NCI-H1694 treated with DMSO at 0.1 percent for 48 hours (cell line): ENCODE results near the gene TTC39C.

ENCODE experiments used
- DNase-seq: peaks from one replicate; lab custom pipeline; 2025; lab: John Stamatoyannopoulos, UW

The TTC39C gene

DNA sequence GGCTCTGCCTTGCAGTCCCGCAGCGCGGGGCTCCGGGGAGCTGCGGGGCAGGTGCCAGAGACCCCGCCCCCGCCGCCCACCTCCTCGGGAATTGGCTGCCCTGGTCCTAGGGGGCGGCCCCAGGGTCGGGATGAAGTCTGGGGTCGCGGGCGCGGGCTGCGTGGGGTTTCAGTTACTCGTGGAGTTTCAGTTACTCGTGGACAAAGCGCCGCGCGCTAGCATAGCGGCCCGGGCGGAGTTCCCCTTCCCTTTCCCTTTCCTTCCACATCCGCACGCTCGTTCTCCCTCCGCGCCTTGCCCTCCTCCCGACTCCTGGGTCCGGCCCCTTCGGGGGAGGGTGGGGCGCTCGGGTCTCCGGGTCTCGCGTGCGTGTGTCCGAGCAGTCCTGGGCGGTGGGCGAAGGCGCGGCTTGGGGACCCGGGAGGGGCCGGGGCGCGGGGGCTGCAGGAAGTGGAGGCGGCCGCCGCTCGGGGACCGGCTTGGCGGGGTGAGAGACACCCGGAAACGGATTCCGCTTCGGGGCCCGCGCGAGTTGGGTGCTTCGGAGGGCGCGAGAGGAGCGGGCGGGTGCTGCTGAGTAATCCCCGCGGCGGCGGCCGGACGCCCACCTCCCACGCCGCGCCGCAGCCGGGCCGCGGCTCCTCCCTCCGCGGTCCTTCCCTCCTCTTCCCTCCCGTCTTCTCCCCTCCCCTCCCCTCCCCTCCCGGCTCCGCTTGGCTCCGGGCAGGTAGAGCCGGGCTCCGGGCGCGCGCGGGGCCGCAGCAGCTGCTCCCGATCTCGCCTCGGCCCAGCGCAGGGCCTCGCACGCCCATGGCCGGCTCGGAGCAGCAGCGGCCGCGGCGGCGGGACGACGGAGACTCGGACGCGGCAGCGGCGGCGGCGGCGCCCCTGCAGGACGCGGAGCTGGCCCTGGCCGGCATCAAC, at the start of gene TTC39C:
TSS of gene TTC39C (plus strand) at position 693 of the 924 bp plus-strand sequence. CDS start at position 811, 118 bp downstream.
- peak; percentile 28 for DNase-seq

DNA sequence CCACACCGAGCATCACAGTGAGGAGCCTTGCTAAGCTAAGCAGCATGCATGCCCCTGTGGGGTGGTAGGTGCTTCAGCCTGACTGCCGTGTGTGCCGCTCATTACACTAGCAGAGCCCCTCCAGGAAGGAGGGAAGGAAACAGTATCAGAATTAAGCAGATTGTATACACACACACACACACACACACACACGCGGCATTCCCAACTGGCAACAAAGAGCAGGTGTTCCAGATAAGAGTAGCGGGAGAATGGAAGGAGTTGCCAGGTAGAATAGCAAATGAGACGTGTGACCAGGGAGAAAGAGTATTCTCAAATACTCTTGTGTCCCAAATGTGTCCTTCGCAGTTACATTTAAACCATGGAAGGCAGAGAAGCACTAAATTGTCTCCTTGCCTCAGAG, 47.6 kb upstream of the TTC39C start:
- no peak for DNase-seq

DNA sequence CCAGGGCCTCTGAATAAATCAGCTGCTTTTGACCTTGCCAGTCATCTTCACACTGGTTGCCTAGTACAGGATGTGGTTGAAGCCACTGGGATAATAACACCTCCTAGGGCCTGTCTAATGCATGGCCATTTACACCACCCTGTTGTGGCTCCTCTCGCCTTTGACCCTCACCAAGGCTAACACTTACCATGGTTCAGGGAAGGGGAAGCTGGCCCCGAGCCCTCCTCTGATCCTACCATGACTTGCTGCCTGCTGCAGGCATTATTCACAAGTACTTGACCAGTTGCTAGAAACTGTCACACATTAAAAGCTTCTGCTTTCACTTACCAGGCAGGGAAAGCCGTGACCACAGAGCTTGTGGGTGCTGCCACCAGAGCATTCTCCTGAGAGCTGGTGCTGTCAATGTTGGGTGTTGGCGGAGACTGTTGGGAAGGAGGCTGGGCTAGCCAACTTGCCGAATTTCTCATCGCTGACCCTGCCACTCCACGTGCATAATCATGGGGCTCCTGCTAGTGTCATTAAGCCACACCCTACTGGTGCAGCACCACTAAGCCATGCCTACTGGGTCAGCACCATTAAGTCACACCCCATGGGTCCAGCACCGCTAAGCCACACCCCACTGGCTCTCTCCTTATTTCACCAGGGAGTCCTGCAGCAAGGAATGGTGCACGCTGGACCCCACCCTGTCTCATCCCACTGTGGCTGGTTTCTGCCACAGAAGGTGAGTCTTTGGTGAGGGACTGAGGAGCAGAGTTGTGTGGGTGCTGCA, 47.0 kb upstream of the TTC39C start:
- no peak for DNase-seq

DNA sequence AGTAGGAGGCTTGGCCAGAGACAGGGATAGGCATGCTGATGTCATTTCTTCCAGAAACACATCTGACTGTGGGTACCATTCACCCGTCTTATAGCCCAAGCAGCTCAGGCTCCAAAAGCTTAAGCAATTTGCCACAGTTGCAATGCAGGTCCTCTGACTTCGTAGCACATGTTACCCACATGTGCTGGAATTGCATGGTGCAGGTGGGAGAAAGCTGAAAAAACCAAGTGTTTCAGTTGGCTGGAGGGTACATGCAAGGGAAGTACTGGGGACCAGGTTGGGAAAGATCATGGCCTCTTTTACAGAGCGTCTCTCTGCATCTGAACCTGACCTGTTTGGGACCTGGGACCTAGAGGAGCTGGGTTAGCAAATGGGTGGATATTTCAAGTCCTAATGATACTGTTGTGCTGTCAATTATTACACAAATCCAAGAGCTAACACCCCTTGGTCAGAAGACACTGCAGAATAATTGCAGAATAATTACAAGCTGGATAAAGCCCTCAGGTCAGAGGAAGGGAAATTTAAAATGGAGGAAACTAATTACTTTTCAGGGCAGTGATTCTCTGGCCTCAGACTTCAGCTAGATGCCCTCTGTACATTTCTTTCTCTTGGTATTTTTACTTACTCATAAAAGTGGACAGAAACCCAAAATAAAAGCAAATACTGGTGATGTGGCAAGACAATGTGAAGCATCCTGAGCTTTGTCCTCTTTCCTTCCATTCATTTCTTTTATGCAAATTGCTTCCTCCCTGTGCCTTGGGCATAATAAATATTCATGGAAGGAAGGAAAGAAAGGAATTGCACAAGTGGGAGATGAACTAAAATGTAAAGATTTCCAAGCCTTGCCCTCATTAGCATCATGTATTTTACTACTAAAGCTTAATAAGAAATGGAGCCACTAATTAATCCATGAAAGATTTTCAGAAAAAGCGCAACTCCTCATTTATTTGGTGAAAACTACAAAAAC, 45.6 kb upstream of the TTC39C start:
- DNase-seq, result no peak

DNA sequence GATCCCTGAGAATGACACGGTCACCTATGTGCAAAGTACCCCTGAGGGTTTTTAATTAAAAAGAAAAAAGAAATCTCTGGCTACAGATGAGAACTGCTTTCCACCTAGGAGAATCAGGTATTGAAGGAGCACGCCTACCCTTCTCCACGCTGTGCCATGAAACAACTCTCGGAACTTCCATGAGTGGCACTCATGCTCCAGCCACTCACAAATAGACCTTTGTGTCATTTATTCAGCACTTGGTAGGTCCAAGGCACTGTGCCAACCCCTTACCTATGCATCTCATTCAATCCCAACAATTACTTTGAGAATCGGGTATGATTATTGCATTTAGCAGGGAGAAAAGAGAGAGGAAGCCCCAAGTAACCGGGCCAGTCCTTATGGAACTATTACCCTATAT, 44.9 kb upstream of the TTC39C start:
- no peak for DNase-seq

DNA sequence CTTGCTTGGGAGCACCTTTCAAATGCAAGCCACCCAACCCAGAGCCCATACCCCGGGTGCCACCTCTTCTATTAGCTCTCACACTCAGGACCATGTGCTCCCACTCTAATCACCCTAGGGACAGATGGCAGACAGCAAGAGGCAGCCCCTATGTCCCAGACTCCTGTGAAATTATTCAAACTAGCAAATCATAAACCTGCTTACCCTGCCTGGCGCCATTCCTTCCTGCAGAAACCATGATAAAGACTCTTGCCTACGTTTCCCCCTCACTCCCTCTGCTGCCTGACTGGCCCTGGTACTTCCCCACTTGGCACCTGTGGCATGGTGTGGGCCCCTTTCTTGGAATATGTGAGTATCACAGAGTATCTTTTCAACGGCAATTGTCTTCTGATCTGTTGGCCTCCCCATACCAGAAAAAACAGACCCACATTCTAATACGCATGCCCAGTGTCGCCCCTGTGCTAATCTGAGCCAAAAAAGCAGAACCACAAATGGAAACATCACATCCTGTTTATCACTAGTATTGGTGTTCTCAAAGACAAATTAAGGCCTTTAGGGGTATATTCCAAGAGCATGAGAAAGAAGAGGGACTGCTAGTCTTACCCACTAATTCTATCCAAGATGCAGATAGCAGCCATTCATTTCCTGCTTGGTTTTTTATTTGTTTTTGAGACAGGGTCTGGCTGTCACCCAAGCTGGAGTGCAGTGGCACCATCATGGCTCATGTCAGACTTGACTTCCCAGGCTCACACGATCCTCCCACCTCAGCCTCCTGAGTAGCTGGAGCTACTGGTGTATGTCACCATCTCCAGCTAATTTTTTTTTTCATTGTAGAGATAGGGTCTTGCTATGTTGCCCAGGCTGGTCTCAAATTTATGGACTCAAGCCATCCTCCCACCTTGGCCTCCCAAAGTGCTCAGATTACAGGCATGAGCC, 44.1 kb upstream of the TTC39C start:
- DNase-seq, result no peak

DNA sequence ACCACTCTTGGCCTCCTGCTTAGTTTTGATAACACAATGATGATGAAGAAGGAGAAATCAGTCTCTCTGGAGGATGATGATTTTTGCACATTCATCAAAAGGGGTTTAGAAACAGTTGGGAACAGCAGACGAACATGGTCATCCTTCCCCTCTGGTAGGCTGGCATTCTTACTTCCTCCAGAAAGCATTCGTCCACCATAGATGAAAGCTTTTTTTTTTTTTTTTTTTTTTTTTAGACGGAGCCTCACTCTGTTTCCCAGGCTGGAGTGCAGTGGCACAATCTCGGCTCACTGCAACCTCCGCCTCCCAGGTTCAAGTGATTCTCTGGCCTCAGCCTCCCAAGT, 43.5 kb upstream of the TTC39C start:
- no peak for DNase-seq

DNA sequence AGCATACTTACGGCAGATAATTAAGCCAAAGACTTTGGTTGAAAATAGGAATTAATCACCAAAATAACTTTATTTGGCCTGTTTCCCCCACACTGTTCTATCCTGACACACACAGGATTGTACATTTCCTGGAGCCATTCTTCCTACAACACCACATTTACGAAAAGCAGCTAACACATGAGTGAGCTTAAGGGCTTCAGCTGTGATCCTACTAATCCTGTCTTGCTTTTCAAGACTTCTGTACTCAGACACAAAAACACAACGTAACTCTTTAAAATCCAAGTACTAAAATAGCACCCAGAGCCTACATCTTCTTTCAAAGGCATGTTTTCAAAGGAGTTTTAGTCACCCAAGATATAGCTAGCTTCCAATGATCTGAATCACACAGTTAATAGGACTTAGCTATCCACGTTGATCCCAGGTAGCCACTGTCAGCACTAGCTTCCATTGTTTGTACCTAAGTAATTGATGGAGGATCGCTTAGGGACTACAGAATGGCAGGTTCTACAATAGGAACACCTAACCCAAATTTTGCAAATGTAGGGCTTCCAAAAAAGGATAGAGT, 42.8 kb upstream of the TTC39C start:
- DNase-seq, result no peak

DNA sequence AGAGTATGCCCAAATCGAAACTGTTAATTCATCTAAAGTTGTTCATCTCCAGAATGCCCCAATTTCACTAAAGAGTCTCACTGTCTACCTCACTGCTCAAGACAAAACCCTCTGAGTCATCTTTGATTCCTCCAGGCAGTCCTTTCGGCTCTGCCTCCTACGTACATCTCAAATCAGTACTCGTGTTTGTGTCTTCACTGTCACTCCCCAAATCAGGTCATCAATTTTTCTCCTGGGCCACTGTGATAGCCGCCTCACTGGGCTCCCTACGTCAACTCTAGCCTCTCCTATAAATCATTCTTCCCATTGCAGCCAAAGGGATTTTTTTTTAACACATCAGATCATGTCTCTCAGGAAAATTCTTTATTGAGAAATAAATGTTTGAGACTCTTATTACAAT, 42.1 kb upstream of the TTC39C start:
- DNase-seq, result no peak

DNA sequence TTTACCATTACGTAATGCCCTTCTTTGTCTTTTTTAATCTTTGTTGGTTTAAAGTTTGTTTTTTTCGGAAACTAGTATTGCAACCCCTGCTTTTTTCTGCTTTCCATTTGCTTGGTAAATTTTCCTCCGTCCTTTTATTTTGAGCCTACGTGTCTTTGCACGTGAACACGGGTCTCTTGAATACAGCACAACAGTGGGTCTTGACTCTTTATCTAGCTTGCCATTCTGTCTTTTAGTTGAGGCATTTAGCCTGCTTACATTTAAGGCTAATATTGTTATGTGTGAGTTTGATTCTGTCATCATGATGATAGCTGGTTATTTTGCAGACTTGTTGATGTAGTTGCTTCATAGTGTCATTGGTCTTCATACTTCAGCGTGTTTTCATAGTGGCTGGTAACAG, 37.5 kb upstream of the TTC39C start:
- DNase-seq, result no peak

DNA sequence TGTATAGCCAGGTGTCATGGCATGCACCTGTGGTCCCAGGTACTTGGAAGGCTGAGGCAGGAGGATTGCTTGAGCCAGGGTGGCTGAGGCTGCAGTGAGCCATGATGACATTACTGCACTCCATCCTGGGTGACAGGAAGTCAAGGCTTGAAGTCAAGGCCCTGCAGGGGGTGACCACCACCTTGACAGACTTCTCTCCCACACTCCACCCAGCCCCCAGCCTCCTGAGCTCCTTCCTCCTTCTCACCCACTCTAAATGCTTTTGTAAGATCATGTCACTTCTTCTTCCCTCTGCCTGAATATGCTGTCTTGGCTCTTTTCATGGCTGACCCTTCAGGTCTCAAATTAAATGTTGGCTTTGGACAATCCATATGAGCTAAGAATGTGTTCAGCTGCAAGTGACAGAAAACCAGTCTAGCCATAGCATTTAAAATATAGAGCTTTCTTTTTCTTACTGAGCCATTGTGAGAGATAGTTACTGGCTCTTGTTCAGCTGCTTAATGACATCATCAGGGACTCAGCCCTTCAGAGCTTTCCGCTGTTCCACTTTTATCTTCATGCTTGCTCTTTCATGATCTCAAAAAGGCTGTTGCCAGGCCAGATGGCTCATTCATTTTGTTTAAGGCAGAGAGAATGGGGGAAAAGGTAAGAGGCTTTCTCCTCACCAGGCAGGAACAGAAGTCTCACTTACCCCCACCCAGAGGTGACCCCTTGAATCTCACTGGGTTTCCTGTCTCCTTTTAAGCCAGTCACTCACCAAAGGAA, 36.7 kb upstream of the TTC39C start:
- no peak for DNase-seq

DNA sequence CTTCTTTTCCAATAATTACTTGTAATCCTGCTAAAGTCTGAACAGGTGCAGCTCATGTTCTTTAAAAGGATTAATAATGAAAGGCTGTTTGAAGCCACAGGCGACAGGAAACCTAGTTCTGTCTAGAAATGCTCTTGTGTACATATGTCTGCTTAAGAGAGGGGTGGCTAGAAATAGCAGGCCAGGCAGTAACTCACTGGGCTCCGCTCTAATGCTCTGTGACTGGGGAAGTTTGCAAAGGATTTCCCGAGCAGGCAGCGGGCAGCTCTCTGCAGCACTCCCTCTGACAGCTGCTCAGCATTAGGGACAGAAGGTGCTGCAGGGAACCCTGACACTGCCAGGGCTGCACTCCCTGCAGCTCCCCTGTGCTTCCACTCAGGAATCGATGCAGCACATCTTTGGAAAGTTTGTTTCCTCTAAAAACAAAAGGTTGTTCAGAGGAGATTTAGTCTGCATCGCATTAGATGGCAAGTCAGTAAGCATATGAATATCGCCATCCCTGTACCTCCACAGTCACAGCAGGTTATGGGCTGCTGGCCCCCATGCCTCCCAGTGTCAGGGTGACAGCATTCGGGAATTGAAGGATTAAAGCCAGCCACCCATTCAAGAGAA, 33.1 kb upstream of the TTC39C start:
- no peak for DNase-seq

DNA sequence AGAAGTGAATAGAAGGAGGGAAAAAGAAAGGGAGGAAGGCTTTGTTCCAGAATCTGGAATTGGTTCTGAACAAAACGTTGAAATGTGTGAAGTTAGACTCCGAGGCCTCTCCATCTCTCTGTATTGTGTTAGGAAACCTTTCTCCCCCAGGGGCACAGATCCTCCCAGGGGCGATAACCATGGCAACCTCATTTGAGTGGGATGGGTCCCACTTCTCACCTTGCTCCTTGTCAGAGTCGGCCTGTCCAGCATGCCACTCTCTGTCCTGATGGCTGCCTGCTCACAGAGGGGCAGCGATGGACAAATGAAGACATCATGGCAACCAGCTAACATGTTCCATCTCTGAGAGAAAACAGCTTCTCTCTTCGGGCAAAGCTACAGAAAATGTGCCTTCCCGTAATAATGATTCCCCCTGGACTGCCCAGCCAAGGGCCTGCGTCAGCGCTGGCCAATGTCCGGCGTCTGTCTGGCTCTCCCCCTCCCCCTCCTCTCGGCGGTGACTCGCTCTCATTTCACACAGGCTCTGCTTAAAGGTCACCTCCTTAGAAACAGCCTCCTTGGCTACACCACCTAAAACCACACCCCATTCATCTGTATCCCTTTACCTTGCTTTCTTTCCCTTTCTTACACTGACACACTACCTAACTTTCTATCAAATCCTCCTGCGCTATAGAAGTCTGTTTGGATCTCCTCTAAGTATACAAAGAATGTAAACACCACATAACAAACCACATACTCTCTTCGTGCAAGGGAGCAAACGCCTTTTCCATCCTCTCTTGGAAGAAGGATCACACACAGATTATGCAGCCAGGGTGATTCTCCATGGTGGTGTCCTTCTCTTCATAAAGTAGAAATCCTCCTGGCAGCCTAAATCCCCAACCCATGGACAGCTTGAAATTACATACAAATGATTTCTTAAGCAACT, 32.1 kb upstream of the TTC39C start:
- DNase-seq, result no peak

DNA sequence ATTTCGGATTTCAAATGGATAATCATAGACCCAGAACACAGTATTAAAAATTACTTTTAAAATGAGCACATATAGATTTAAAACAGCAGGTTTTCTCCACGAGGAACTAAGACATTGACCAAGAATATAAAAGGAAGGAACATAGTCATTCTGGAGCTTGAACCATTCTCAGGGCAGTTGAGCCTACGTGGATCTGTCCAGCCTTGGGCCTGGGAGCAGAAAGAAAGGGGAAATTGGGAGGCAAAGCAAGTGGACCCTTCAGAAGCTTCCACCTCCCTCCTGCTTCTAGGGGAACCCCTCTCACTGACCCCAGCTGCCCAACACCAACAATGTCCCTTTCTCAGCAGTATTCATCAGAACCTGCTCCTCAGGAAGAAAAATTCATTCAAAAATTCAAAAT, 31.4 kb upstream of the TTC39C start:
- no peak for DNase-seq

DNA sequence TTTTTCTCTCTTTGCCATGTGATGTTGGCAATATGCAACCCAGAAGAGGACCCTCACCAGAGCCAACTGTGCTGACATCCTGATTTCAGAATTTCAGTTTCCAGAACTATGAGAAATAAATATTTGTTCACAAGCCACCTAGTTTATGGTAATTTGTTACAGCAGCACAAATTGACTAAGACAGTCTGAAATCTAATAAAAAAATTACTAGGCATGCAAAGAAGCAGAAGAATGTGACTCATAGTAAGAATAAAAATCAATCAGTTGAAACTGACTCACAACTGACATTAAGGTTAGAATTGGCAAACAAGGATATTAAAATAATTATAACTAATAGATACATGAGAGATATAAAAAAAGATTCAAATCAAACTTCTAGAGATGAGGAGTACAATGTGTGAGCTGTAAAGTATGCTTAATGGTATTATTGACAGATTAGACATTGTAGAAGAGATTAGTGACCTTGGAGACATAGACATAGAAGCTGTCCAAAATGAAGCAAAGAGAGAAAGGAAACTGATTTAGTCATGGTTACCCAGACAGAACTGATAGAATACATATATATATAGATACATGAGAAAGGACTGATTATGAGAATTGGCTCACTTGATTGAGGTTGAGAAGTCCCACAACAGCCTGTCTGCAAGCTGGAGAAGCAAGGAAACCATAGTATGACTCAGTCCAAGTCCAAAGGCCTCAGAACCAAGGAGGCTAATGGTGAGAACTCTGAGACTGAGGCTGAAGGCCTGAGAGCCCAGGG, 27.8 kb upstream of the TTC39C start:
- no peak for DNase-seq

DNA sequence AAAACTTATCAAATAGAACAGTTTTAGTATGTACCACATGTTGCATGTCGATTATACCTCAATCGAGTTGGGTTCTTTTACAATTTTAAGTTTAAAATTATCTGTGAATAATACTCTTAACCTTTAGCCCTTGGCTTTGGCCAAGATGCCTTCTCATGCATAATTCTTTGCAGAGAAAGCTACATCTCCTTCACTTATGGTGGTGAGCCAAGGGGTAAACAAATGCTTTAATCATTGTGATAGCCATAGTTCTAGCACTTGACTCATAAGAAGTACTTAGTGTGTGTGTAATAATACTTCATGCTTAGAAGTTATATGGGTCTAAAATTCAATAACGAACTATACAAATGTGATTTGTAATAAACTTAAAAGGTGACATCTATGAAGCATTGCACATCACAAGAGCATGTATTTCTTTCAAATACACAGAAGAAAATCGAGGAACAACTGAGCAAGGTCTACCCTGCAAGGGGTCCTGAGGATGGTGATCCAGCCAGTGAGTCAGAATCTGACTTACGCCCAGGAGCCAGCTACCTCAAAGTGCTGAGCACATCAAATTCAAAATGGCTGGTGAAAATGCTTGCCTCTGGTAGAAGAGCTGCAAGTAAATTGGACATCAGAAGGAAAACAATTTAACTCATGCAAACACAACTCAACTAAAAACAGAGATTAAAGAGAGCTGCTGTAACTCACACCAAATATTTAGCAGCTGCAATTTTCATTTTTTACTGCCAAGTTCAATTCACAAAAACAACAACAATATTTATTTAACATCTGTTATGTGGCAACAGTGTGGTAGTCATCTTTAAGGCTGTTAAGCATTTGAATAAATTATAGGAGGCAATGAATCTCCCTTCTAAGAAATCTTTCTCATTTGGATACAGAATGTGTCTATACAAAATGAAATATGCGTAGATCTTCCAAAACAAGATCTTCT, 23.8 kb upstream of the TTC39C start:
- no peak for DNase-seq
